A549 (cell line): ENCODE data around the gene FAM78B.

Experiments used
- CHD2 ChIP-seq: fragments of 150-350 bp; IDR thresholded peaks from 2 replicates; pipeline ENCODE4 v1.6.1; 2014; ENCODE audit warnings: low read length; ENCODE audit not compliant: partially characterized antibody
- CHD4 ChIP-seq: fragments of 200-600 bp; sonication (generic); IDR thresholded peaks from 2 replicates; pipeline ENCODE4 v1.6.1; 2016; ENCODE audit warnings: antibody characterized with exemption, mild to moderate bottlenecking, borderline replicate concordance
- EHMT2 ChIP-seq: fragments of 200-600 bp; sonication (generic); IDR thresholded peaks from 2 replicates; pipeline ENCODE4 v1.6.1; 2016; ENCODE audit warnings: antibody characterized with exemption, low read depth, mild to moderate bottlenecking, moderate library complexity
- HEYL ChIP-seq: fragments of 250-450 bp; sonication (Bioruptor Pico); IDR thresholded peaks from 2 replicates; pipeline ENCODE4 v1.8.0; 2021; ENCODE audit warnings: mild to moderate bottlenecking, moderate library complexity
- KDM1A ChIP-seq: fragments of 200-600 bp; sonication (generic); IDR thresholded peaks from 2 replicates; pipeline ENCODE4 v1.6.1; 2016; ENCODE audit warnings: low read depth, mild to moderate bottlenecking
- MYC ChIP-seq: IDR thresholded peaks from 2 replicates; pipeline ENCODE4 v1.6.1; 2012; ENCODE audit warnings: mild to moderate bottlenecking, inconsistent platforms, low read length, improper control_type of control experiment, borderline replicate concordance
- POLR2A ChIP-seq: IDR thresholded peaks from 2 replicates; pipeline ENCODE4 v1.6.1; 2012; ENCODE audit warnings: mild to moderate bottlenecking, low read length
- POLR2AphosphoS2 ChIP-seq: conservative IDR thresholded peaks from 2 replicates; pipeline ENCODE4 v1.6.1; 2012; ENCODE audit warnings: low read length, improper control_type of control experiment, inconsistent platforms
- RAD21 ChIP-seq, 2 experiments: fragments of >200 bp in 1 of 2; sonication (Bioruptor Twin) in 1 of 2; formaldehyde crosslinking in 1 of 2; IDR thresholded peaks in 1 of 2; conservative IDR thresholded peaks in 1 of 2; 2 replicates in 1 of 2; 3 replicates in 1 of 2; pipeline ENCODE4 v1.6.1; 2012 to 2018; ENCODE audit warnings: inconsistent platforms in 1 of 2
- TP53 ChIP-seq: fragments of 250-450 bp; sonication (Bioruptor Pico); IDR thresholded peaks from 2 replicates; pipeline ENCODE4 v1.5.0; 2021; ENCODE audit warnings: mild to moderate bottlenecking, moderate library complexity
- TF ChIP-seq, protein P1 (sequence below): fragments of 450-650 bp; IDR thresholded peaks from 2 replicates; pipeline ENCODE4 v1.6.1; 2014; ENCODE audit warnings: antibody characterized with exemption
- TF ChIP-seq, protein P2 (sequence below): fragments of >200 bp; sonication (Bioruptor Twin); formaldehyde crosslinking; IDR thresholded peaks from 3 replicates; pipeline ENCODE4 v1.5.1; 2016
- TF ChIP-seq, protein P3 (sequence below): fragments of 200-600 bp; sonication (generic); IDR thresholded peaks from 2 replicates; pipeline ENCODE4 v1.6.1; 2016; ENCODE audit warnings: antibody characterized with exemption, mild to moderate bottlenecking, moderate library complexity
- TF ChIP-seq, protein P4 (sequence below): IDR thresholded peaks from 2 replicates; pipeline ENCODE4 v1.6.1; 2012

DNA sequence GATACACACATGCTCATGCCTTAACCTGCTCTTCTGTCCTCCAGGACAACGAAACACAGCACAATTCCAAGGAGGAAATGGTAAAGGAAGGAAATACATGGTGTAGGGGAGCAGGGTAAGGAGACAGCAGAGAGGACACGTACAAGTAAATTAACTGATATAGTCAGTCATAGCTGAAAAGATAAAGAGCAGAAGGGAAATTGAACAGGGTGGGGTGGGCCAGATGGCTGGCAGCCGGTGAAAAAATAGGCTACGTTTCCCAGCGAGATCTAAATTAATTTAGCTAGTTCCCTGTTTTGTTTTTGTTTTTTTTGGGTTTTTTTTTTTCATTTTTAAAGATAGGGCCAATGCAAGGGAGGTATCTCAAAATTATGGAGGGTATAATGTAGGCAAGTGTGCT, 109.2 kb downstream of the FAM78B start:
- TF ChIP-seq, protein P1, sequence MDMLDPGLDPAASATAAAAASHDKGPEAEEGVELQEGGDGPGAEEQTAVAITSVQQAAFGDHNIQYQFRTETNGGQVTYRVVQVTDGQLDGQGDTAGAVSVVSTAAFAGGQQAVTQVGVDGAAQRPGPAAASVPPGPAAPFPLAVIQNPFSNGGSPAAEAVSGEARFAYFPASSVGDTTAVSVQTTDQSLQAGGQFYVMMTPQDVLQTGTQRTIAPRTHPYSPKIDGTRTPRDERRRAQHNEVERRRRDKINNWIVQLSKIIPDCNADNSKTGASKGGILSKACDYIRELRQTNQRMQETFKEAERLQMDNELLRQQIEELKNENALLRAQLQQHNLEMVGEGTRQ = no peak
- TF ChIP-seq TP53 = no peak
- TF ChIP-seq, protein P2, sequence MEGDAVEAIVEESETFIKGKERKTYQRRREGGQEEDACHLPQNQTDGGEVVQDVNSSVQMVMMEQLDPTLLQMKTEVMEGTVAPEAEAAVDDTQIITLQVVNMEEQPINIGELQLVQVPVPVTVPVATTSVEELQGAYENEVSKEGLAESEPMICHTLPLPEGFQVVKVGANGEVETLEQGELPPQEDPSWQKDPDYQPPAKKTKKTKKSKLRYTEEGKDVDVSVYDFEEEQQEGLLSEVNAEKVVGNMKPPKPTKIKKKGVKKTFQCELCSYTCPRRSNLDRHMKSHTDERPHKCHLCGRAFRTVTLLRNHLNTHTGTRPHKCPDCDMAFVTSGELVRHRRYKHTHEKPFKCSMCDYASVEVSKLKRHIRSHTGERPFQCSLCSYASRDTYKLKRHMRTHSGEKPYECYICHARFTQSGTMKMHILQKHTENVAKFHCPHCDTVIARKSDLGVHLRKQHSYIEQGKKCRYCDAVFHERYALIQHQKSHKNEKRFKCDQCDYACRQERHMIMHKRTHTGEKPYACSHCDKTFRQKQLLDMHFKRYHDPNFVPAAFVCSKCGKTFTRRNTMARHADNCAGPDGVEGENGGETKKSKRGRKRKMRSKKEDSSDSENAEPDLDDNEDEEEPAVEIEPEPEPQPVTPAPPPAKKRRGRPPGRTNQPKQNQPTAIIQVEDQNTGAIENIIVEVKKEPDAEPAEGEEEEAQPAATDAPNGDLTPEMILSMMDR = no peak
- no peak for TF ChIP-seq CHD2
- TF ChIP-seq, protein P3, sequence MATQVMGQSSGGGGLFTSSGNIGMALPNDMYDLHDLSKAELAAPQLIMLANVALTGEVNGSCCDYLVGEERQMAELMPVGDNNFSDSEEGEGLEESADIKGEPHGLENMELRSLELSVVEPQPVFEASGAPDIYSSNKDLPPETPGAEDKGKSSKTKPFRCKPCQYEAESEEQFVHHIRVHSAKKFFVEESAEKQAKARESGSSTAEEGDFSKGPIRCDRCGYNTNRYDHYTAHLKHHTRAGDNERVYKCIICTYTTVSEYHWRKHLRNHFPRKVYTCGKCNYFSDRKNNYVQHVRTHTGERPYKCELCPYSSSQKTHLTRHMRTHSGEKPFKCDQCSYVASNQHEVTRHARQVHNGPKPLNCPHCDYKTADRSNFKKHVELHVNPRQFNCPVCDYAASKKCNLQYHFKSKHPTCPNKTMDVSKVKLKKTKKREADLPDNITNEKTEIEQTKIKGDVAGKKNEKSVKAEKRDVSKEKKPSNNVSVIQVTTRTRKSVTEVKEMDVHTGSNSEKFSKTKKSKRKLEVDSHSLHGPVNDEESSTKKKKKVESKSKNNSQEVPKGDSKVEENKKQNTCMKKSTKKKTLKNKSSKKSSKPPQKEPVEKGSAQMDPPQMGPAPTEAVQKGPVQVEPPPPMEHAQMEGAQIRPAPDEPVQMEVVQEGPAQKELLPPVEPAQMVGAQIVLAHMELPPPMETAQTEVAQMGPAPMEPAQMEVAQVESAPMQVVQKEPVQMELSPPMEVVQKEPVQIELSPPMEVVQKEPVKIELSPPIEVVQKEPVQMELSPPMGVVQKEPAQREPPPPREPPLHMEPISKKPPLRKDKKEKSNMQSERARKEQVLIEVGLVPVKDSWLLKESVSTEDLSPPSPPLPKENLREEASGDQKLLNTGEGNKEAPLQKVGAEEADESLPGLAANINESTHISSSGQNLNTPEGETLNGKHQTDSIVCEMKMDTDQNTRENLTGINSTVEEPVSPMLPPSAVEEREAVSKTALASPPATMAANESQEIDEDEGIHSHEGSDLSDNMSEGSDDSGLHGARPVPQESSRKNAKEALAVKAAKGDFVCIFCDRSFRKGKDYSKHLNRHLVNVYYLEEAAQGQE = no peak
- TF ChIP-seq, protein P4, sequence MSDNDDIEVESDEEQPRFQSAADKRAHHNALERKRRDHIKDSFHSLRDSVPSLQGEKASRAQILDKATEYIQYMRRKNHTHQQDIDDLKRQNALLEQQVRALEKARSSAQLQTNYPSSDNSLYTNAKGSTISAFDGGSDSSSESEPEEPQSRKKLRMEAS = no peak
- no peak for TF ChIP-seq RAD21 (conservative IDR thresholded peaks at IDR 0.05 in 1 of 2, IDR thresholded peaks at IDR 0.05 in 1 of 2)
- no peak for TF ChIP-seq CHD4
- TF ChIP-seq POLR2AphosphoS2 = no peak
- no peak for TF ChIP-seq POLR2A
- no peak for TF ChIP-seq MYC
- no peak for TF ChIP-seq HEYL
- TF ChIP-seq KDM1A = no peak
- no peak for TF ChIP-seq EHMT2
